Measurements from ENCODE around the gene LRRN2. TPM values are rescaled to one million over a fixed set of nuclear protein-coding genes. Genes with fewer than 3 reads are reported as not detected.

The LRRN2 gene
- total and polyA plus RNA-seq, 5 donors from 2014 or later: 0.02 to 0.03 TPM; not detected in 3

DNA sequence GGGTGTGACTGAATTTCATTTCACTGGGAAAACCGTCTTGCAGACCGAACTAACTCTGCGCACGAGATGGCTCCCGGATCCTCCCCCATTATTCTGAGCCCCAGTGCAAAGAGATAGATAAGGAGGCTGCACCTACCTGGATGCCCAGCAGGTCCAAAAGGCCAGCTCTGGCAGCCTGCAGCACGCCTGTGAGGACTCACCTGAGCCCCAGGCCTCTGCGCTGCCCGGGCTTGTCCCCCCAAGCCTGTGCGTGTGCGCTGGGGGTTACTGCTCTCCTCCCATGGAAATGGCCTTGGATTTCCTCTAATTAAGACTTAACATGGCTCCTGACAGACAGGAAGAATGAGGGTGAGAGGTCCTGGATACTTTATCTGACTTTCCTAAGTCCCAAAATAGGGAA is 85.9 kb downstream of the LRRN2 start:
- DNase-seq (no peak), ATAC-seq (ENCODE audit: low read depth in 2 of 2) (no peak)
- Mint-ChIP-seq H3K36me3 (peaks cover 39% of the 10 kb centered on the region), H3K27me3 (no peaks in the 10 kb centered on the region), H3K4me1 (no peaks in the 10 kb centered on the region), H3K27ac (no peak overlapping the region), H3K9me3 (no peaks in the 10 kb centered on the region), H3K4me3 (no peak overlapping the region)
- H3K4me3 ChIP-seq (ENCODE audit: low read depth, low read length): no peak overlapping the region
- H3K27ac ChIP-seq (ENCODE audit: insufficient read depth, low read length, poor library complexity, severe bottlenecking): no peak overlapping the region
- no peaks in the 10 kb centered on the region for H3K9me3 ChIP-seq (ENCODE audit: control insufficient read depth in 2 of 2, low read length in 2 of 2)
- H3K36me3 ChIP-seq (ENCODE audit: control insufficient read depth, insufficient read depth, low read length): no peaks in the 10 kb centered on the region
- H3K27me3 ChIP-seq (ENCODE audit: control insufficient read depth, insufficient read depth, low read length): peaks cover 1% of the 10 kb centered on the region
- no peaks in the 10 kb centered on the region for H3K4me1 ChIP-seq (ENCODE audit: control insufficient read depth, insufficient read depth, low read length, poor library complexity, severe bottlenecking)

DNA sequence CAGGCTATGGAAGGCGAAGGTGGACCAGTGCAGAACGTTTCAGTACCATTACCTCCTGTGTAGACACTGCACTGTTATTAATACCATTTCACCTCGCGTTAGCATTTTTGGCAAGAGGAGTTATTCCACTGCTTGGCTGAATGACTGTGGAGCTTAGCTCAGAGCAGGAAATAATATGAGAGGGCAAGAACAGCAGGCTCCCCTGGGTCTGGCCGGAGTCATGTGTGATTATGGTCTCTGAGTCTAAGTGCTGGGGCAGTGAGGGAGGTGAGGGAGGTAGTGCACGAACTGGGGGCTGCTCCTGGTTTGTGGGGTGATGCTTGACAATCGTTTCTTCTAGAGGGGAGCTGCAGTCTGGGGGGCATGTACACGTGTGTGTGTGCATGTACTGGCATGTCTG is 86.4 kb downstream of the LRRN2 start:
- ATAC-seq (ENCODE audit: low read depth in 2 of 2) (no peak), DNase-seq (no peak)
- H3K4me1 ChIP-seq (ENCODE audit: control insufficient read depth, insufficient read depth, low read length, poor library complexity, severe bottlenecking): no peaks in the 10 kb centered on the region
- H3K27me3 ChIP-seq (ENCODE audit: control insufficient read depth, insufficient read depth, low read length): peaks cover 1% of the 10 kb centered on the region
- H3K4me3 ChIP-seq (ENCODE audit: low read depth, low read length): no peak overlapping the region
- H3K9me3 ChIP-seq (ENCODE audit: control insufficient read depth in 2 of 2, low read length in 2 of 2): no peaks in the 10 kb centered on the region
- Mint-ChIP-seq H3K4me3 (no peak overlapping the region), H3K4me1 (no peaks in the 10 kb centered on the region), H3K9me3 (no peaks in the 10 kb centered on the region), H3K36me3 (peaks cover 42% of the 10 kb centered on the region), H3K27me3 (no peaks in the 10 kb centered on the region), H3K27ac (no peak overlapping the region)
- H3K27ac ChIP-seq (ENCODE audit: insufficient read depth, low read length, poor library complexity, severe bottlenecking): no peak overlapping the region
- H3K36me3 ChIP-seq (ENCODE audit: control insufficient read depth, insufficient read depth, low read length): no peaks in the 10 kb centered on the region

DNA sequence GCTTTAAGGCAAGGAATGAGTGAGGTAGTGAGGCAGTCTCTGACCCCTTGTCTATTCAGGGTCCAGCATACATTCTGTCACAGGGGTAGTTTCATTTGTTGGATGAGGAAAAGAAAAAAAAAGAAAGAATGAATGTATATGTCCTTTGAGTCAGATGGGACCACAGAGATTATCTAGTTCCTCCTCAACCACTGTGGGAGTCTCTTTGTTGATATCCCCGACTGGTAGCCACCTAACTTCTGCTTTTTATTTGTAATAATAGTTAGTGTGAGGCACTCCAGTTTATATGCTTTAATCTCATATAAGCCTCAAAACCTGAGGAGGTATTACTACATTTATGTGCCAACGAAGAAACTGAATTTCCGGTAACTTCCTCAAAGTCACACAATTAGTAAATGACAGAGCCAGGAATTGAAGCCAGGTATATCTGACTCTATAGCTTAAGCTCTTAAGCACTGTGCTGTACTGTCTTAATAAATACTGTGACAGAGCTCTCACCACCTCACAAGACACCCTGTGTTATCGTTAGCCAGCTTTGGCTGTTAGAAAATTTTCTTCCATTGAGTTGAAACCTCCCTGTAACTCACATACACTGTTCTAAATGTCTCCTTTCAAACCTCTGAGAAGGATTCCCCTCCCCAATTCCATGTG is 87.1 kb downstream of the LRRN2 start:
- no peaks in the 10 kb centered on the region for H3K9me3 Mint-ChIP-seq
- H3K27ac ChIP-seq (ENCODE audit: insufficient read depth, low read length, poor library complexity, severe bottlenecking): no peak overlapping the region
- peaks cover 1% of the 10 kb centered on the region for H3K27me3 ChIP-seq (ENCODE audit: control insufficient read depth, insufficient read depth, low read length)
- H3K36me3 ChIP-seq (ENCODE audit: control insufficient read depth, insufficient read depth, low read length): no peaks in the 10 kb centered on the region
- DNase-seq (no peak), ATAC-seq (ENCODE audit: low read depth in 2 of 2) (no peak)
- no peaks in the 10 kb centered on the region for H3K9me3 ChIP-seq (ENCODE audit: control insufficient read depth in 2 of 2, low read length in 2 of 2)
- no peak overlapping the region for H3K4me3 ChIP-seq (ENCODE audit: low read depth, low read length)
- no peak overlapping the region for H3K4me3 Mint-ChIP-seq
- no peaks in the 10 kb centered on the region for H3K4me1 Mint-ChIP-seq
- no peak overlapping the region for H3K27ac Mint-ChIP-seq
- peaks cover 40% of the 10 kb centered on the region for H3K36me3 Mint-ChIP-seq
- no peaks in the 10 kb centered on the region for H3K4me1 ChIP-seq (ENCODE audit: control insufficient read depth, insufficient read depth, low read length, poor library complexity, severe bottlenecking)
- H3K27me3 Mint-ChIP-seq: no peaks in the 10 kb centered on the region

DNA sequence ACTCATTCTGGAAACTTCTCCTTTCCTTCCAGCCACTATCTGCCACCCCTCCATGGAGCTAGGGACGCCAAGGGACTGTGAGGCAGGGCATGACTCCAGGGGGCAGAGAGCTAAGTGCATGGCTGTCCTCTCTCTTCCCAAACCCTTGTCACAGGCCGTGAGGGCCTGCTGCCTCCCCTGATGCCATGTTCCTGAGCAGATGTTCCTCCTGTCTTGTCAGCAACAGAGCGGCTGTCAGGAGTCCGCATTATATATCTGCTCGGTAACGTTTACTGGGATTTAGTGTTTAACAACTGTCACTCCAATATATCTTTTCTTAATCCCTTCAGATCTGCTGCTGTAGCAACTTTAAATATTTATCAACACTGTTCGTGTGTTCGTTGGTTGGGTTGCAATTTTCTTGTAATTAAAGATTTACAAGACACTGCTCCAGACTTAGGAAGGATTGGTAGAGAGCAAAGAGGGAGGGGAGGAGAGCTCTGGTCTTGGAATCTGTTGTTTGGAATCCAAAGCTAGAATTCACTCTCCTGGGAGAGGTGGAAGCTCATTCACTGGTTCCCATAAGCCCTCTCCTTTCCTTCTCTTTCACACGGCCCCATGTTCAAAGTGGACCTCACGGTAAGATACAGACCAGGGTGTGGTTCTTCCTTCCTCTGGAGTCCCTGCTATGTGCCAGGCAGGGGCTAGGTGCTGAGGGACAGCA is 93.1 kb downstream of the LRRN2 start:
- H3K4me3 ChIP-seq (ENCODE audit: low read depth, low read length): no peak overlapping the region
- Mint-ChIP-seq H3K9me3 (no peaks in the 10 kb centered on the region), H3K27me3 (peaks cover 4% of the 10 kb centered on the region), H3K4me1 (no peaks in the 10 kb centered on the region), H3K4me3 (no peak overlapping the region), H3K36me3 (peaks cover 33% of the 10 kb centered on the region), H3K27ac (no peak overlapping the region)
- DNase-seq: no peak
- no peaks in the 10 kb centered on the region for H3K27me3 ChIP-seq (ENCODE audit: control insufficient read depth, insufficient read depth, low read length)
- no peaks in the 10 kb centered on the region for H3K9me3 ChIP-seq (ENCODE audit: control insufficient read depth in 2 of 2, low read length in 2 of 2)
- H3K36me3 ChIP-seq (ENCODE audit: control insufficient read depth, insufficient read depth, low read length): no peaks in the 10 kb centered on the region
- no peaks in the 10 kb centered on the region for H3K4me1 ChIP-seq (ENCODE audit: control insufficient read depth, insufficient read depth, low read length, poor library complexity, severe bottlenecking)
- no peak overlapping the region for H3K27ac ChIP-seq (ENCODE audit: insufficient read depth, low read length, poor library complexity, severe bottlenecking)
- no peak for ATAC-seq (ENCODE audit: low read depth in 2 of 2)

DNA sequence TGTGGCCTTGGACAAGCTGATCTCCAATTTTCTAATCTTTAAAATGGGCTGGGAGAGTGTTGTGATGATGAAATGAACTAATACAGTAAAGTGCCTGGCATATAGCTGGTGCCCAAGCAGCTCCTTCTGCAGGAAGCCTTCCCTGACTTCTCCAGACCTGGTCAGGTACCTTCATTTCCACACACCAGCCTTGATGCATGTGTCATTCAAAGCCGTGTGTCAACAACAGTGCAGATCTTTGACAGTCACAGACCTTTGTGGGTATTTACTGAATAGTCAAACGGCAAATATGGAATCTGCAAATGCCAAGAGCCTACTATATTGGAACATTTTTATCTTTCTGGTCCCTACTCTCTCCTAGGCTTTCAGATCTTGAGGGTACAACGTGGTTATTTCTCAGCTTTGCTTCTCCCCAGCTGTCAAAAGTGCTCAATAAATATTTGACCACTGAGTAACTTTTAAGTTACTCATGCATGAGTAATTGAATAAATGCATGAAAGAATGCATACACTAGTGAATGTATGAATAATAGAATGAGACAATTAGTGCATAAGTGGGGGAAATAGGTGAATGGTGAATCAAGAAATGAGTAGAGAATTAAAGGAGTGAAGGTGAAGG is 94.0 kb downstream of the LRRN2 start:
- ATAC-seq (ENCODE audit: low read depth in 2 of 2) (no peak), DNase-seq (no peak)
- Histone ChIP-seq H3K36me3 (ENCODE audit: control insufficient read depth, insufficient read depth, low read length) (no peaks in the 10 kb centered on the region), H3K27ac (ENCODE audit: insufficient read depth, low read length, poor library complexity, severe bottlenecking) (no peak overlapping the region), H3K4me3 (ENCODE audit: low read depth, low read length) (no peak overlapping the region), H3K27me3 (ENCODE audit: control insufficient read depth, insufficient read depth, low read length) (no peaks in the 10 kb centered on the region), H3K9me3 (ENCODE audit: control insufficient read depth in 2 of 2, low read length in 2 of 2) (no peaks in the 10 kb centered on the region), H3K4me1 (ENCODE audit: control insufficient read depth, insufficient read depth, low read length, poor library complexity, severe bottlenecking) (no peaks in the 10 kb centered on the region)
- peaks cover 4% of the 10 kb centered on the region for H3K27me3 Mint-ChIP-seq
- H3K4me1 Mint-ChIP-seq: no peaks in the 10 kb centered on the region
- H3K27ac Mint-ChIP-seq: peak overlapping the region in 1 of 3 donors; percentile 70
- H3K9me3 Mint-ChIP-seq: no peaks in the 10 kb centered on the region
- no peak overlapping the region for H3K4me3 Mint-ChIP-seq
- H3K36me3 Mint-ChIP-seq: peaks cover 26% of the 10 kb centered on the region

DNA sequence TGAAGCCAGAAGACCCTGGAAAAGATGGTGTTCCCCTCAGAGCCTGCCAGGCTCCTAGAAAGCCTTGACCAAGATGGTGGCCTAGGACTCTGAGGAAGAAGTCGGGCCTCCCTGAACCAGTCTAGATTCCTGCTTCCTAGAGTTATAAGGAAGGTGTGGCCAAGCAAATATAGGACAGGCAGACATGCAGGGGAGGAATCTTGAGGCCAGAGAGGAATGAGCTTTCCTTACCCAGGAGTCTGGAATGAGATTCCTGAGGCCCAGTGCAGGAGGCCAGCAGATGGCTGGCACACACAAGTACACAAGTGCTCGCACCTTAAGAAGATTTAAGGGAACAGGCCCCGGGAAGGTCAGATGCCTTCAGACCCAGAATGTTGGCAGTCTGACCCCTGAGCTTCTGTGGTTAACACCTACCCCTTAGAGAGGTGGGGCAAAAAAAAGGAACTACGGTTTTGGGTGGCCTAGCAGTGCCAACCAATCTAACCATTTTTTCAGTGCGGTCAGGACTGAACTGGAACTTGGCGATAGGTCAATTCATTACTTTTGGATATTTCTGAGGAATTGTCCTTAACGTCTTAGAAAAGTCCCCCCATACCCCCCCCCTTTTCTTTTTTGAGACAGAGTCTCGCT is 96.0 kb downstream of the LRRN2 start:
- DNase-seq (no peak), ATAC-seq (ENCODE audit: low read depth in 2 of 2) (no peak)
- Mint-ChIP-seq H3K36me3 (peaks cover 18% of the 10 kb centered on the region), H3K27ac (peak overlapping the region in 1 of 3 donors; percentile 39), H3K4me1 (peaks cover 0 to 4% (median 0%) of the 10 kb centered on the region in 4 donors), H3K4me3 (no peak overlapping the region), H3K9me3 (no peaks in the 10 kb centered on the region), H3K27me3 (peaks cover 4% of the 10 kb centered on the region)
- H3K9me3 ChIP-seq (ENCODE audit: control insufficient read depth in 2 of 2, low read length in 2 of 2): no peaks in the 10 kb centered on the region
- H3K4me3 ChIP-seq (ENCODE audit: low read depth, low read length): no peak overlapping the region
- H3K36me3 ChIP-seq (ENCODE audit: control insufficient read depth, insufficient read depth, low read length): no peaks in the 10 kb centered on the region
- no peak overlapping the region for H3K27ac ChIP-seq (ENCODE audit: insufficient read depth, low read length, poor library complexity, severe bottlenecking)
- H3K27me3 ChIP-seq (ENCODE audit: control insufficient read depth, insufficient read depth, low read length): no peaks in the 10 kb centered on the region
- no peaks in the 10 kb centered on the region for H3K4me1 ChIP-seq (ENCODE audit: control insufficient read depth, insufficient read depth, low read length, poor library complexity, severe bottlenecking)

DNA sequence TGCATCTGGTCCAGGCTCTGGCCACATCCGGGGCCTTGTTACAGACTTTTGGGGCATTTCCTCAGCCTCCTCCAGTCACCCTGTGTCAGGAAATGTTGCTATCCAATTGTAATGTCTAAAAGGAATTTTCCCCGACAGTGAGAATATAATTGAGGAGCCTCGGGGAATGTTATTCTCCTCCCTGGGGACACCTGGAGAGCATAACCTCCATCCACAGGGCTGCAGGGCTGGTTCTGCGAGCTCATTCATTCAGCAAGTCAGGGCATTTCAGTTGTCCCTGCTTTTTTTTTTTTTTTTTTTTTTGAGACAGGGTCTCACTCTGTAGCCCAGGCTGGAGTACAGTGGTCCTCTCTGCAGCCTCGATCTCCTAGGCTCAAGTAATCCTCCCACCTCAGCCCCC is 96.7 kb downstream of the LRRN2 start:
- H3K36me3 ChIP-seq (ENCODE audit: control insufficient read depth, insufficient read depth, low read length): no peaks in the 10 kb centered on the region
- Mint-ChIP-seq H3K4me1 (peaks cover 0 to 8% (median 0%) of the 10 kb centered on the region in 4 donors), H3K9me3 (no peaks in the 10 kb centered on the region), H3K27me3 (peaks cover 4% of the 10 kb centered on the region), H3K27ac (peak overlapping the region in 1 of 3 donors; percentile 39), H3K4me3 (no peak overlapping the region), H3K36me3 (peaks cover 15% of the 10 kb centered on the region)
- no peak for DNase-seq
- H3K9me3 ChIP-seq (ENCODE audit: control insufficient read depth in 2 of 2, low read length in 2 of 2): no peaks in the 10 kb centered on the region
- no peak overlapping the region for H3K4me3 ChIP-seq (ENCODE audit: low read depth, low read length)
- no peak for ATAC-seq (ENCODE audit: low read depth in 2 of 2)
- no peak overlapping the region for H3K27ac ChIP-seq (ENCODE audit: insufficient read depth, low read length, poor library complexity, severe bottlenecking)
- H3K4me1 ChIP-seq (ENCODE audit: control insufficient read depth, insufficient read depth, low read length, poor library complexity, severe bottlenecking): no peaks in the 10 kb centered on the region
- no peaks in the 10 kb centered on the region for H3K27me3 ChIP-seq (ENCODE audit: control insufficient read depth, insufficient read depth, low read length)

Measured in CD4-positive, CD25-positive, alpha-beta regulatory T cell (primary cell).